NCI-H748 (cell line): Measurements from ENCODE around the gene COL6A1.
"Not testable (repeated sequence)": the region's sequence is repeated elsewhere in the genome, so short reads cannot be mapped to it uniquely, and the experiment has no call there.

ENCODE experiments used
- DNase-seq: peaks from one replicate; lab custom pipeline; 2025; ENCODE audit not compliant: unreplicated experiment; lab: John Stamatoyannopoulos, UW

COL6A1 gene

GRCh38 chr21:45945868-45946210 is 35.7 kb upstream of the COL6A1 start:
- no peak for DNase-seq

DNA sequence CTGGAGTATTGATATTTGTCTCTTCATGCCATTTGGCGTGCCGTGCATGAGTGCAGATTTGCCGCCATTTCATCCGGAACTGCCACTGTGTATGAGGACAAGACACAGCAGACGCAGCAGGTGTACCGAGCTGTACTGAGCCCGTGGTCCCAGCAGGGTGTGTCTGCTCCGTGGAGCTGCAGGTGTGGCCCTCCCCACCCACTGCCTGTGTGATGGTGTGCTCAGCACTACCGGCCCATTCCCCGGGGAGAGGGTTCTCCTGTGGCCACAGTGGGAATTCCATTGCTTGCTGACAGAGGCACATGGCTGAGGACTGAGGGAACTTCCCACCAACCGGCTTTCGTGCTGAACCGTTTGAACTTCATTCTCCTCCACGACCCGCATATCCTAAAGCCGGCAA is 34.3 kb upstream of the COL6A1 start:
- no peak for DNase-seq

DNA sequence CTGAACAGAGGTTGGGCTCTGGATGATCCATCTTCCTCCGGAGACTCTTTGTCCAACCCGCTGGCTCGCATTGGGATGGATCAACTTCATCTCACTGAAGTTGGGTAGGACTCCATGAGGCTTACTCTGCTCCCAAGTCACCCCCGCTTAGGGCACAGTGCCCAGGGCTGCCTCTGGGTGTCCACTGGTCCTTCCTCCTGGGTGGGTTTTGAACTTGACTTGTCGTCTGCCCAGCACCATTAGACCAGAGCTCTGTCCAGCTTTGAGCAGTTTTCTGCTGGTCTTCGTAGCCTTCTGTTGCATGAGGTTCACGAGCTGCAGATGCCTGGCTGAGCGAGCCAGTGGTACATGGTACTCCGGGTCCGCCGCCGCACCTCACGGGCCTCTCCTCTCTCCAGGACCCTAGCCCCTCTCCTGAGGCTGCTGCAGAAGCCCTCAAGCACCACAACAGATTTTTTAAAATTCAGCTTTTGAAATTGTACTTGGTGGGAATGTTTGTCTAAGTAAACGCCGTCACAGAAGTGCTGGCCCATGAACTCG is 33.8 kb upstream of the COL6A1 start:
- no peak for DNase-seq

DNA sequence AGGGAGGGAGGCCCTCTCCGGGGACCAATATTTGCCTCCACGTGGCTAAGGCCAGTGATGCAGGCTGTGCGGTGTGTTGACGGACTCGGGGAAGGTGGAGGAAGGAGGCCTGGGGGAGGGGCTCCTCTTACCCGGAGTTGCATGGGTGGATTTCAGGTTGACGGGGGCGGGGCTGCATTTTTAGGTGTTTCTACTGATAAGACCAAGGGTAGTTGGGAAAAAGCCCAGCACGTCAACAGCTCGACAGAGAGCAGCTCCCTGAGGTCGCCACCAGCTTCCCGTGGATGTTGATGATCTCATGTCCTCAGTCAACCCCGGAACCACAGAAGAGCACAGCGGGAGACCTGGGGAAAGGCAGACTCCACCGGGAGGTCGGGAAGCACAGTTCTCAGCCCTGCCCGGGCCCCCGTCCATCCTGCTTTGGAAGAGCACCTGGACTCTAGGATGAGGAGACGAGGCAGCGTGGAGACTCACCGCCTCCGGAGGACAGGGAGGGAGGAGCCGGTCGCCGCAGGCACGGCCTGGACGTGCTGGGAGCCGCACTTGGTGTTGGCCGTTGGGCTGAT is 32.9 kb upstream of the COL6A1 start:
- DNase-seq: no peak

DNA sequence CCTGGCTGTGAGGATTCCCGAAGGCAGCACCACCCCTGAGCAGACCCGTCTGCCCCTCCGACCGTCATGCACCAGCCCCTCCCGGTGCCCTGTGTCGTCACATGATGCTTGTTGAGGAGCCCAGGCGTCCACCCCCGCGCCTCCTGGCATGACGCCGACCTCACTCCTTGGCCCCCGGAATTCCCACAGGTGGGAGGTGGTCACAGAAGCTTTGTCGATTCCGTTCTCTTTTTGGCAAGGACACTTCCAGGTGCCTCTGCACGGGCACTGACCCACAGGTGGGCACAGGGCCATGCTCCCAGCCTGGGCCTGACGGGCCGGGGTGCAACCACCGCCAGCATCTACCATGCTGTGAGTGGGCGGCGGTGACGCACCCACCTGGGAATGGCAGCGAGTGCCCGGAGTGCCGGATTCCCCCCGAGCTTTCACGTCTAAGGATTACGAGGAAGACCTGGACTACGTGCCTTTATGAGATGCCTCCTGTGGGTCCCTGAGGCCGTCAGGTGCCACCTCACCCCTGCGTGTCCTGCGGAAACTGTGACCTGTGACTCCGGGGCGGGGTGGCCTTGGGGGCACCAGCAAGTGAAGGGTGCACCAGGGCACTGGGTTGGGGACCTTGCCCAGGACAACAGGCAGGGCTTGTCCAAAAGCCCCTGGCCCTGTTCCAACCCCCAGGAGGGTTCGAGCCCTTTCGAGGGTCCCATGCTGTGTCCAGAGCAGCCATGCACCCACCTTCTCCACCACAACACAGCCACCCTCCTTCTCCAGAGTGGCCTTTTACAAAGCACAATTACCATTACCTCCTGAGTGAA is 31.4 kb upstream of the COL6A1 start:
- DNase-seq: no peak

DNA sequence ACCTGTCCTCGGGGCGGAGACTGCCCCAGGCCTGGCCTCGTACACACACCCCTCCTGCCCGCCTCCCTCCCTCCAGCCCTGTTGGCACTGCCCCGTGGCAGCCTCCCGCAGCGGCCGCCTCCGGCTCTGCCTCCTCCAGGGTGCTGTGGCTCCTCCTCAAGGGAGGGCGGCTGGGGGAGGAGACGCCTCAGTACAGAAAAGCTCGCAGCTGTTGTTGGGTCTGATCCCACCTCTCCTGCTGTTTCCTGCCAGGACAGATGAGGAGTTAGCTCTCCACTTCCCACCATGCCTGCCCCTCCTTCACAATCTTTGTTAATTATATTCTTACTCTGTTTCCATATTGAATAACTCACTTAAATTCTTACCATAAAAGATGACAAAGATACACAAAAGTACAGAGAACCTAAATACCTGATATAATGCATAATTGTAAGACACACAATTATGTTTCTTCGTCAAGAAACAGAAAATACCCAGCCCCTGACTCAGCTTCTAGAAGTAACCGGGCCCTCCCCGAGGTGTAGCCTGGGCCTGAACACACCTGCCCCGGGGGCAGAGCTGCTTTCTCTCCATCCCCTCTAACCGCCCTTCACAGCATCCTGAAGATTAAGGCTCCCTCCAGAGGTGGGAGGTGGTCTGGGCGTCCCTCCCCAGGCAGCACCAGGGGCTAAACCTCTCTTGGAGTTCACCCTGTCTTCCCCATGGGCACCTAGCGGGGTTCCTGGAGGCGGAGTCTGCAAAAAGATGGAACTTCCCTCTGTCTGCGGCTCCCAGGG is 30.6 kb upstream of the COL6A1 start:
- no peak for DNase-seq

- no peak for DNase-seq
Observed at GRCh38 chr21:45951676-45952075, 29.9 kb upstream of the COL6A1 start.

- DNase-seq: not testable (repeated sequence)
Observed at GRCh38 chr21:45952527-45952926, 29.0 kb upstream of the COL6A1 start.

- no peak for DNase-seq
Observed at GRCh38 chr21:45952974-45953373, 28.6 kb upstream of the COL6A1 start.

- DNase-seq: no peak
Observed at GRCh38 chr21:45954261-45954660, 27.3 kb upstream of the COL6A1 start.

- no peak for DNase-seq
Observed at GRCh38 chr21:45954921-45955320, 26.6 kb upstream of the COL6A1 start.

DNA sequence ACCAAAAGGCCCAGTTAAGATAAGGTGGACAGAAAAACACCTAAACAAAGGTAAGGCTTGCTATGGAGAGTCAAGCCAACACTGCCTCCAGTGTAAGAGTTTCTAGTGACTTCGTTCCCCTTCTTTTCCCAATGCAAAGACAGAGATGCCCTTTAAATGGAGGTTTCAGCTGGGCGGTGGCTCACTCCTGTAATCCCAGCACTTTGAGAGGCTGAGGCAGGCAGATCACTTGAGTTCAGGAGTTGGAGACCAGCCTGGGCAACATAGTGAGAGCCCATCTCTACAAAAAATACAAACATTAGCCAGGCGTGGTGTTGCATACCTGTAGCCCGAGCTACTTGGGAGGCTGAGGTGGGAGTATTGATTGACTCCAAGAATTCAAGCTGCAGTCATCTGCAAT is 24.0 kb upstream of the COL6A1 start:
- DNase-seq: no peak

DNA sequence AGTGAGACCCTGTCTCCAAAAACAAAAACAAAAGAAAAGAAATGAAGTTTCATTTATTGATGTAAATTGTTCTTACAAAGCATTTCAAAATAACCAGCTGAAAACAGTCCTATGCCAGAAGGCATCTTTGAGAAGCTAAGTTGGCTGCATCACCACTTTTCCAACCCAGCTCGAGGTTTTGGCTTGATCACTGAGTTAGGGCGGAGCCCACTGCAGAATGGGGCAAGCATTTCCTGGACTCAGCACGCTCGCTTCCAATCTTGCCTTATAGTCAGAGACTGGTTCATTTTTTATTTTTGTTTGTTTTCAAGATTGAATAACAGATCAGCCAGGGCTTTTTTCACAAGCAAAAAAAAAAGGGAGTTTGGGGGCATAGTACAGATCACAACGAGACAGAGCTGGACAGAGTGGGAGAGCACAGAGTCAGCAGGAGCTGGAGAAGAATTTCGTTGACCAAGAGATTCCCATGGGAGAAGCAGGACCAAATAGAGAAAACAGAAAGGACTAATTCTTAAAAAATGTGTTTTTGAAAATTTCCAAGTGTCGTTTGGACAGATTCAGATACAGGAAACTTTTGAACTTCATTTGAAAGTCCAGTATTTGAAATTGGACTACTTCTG is 23.5 kb upstream of the COL6A1 start:
- DNase-seq: no peak

DNA sequence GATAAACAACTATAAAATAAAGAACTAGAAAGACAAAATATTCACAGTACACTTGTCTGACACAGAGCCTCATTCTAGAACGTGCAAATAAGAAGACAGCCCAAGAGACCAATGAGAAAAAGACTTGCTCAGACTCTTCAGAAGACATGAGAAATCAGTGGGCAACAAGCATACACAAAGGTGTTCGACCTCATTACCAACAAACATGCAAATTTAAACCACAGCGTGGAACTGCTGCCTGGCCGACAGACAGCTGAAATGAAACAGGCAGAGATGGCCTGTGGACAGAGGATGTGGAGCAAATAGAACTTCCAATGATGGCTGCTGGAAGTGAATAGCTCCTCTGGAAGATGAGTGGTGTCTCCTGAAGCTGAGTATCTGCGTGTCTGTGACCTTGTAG is 22.4 kb upstream of the COL6A1 start:
- DNase-seq: no peak

DNA sequence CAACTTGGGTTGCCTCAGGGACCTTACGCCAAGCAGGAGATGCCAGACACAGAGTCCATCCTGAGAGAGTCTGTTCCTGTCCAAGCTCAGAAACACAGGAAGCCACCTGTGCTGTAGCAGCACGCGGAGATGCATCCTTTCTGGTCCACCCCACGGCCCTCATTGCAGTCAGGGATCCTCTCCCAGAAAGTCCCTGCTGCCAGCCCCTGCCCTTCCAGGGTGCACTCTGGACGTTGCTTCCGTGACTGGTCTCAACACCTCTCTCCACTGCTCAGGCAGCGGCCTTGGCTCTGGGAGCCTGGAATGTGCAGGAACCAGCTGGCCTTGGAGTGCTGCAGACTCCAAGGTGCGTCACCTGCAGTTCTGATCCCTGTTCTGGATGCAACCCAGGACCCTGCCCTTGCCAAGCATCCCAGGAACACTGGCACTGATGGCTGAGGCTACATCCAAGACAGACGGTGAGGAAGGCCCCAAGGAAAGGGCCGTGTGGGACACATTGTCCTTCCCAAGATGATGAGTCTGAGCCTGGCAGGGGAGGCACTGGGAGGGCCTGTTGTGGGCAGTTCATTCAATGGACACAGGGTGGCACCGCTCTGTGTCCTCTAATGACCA is 21.7 kb upstream of the COL6A1 start:
- DNase-seq: no peak

GRCh38 chr21:45961408-45961807 is 20.2 kb upstream of the COL6A1 start:
- DNase-seq: not testable (repeated sequence)

DNA sequence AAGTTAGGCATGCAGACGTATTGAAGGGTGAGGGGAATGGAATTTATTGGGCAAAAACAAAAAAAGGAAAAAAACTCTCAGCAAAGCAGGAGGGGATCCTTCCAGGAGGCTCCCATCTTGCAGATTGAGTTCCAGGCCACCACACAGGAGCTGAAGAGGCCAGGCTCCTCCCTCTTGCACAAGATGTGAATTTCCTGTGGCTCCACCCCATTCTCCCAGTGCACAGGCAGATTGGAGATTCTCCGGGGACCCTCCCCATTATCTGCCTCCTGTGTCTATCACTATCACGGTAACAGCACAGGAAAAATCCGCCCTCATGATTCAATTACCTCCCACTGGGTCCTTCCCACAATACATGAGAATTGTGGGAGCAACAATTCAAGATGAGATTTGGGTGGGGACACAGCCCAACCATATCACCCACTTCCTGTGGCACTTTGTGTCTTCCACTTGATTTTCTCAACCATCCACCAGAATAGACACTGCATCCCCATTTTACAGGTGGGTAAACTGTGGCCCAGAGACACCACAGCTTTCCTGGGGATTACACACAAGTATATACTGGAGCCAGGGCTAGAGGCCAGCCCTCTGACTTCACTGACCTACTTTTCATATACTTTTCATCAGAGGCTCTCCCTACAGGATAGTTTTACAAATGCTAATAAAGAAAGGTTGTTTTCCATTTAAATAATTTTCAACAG is 18.9 kb upstream of the COL6A1 start:
- no peak for DNase-seq

DNA sequence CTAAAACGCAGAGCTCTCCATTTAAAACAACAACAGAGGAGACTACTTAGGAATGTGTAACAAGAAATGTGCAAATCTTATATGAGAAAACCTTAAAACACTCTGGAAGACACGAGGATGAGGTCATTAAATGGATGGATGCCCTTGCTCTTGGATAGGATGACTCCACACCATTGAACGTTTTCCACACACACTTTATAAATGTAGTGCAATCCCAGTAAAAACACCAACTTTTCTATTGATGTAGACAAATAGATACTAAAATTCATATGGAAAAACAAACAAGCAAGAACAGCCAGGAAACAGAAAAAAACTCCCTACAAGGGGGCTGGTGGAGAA is 18.4 kb upstream of the COL6A1 start:
- DNase-seq: no peak

- DNase-seq: no peak
Observed at GRCh38 chr21:45964649-45965048, 16.9 kb upstream of the COL6A1 start.

GRCh38 chr21:45965084-45965809 is 16.3 kb upstream of the COL6A1 start:
- DNase-seq: no peak
